ENCODE measurements around the gene DYNC1I1. TPM values are rescaled to one million over a fixed set of nuclear protein-coding genes. Genes with fewer than 3 reads are reported as not detected.

Gene DYNC1I1
- total RNA-seq, 1 experiment from 2014 or later, result 3.2 TPM

DNA sequence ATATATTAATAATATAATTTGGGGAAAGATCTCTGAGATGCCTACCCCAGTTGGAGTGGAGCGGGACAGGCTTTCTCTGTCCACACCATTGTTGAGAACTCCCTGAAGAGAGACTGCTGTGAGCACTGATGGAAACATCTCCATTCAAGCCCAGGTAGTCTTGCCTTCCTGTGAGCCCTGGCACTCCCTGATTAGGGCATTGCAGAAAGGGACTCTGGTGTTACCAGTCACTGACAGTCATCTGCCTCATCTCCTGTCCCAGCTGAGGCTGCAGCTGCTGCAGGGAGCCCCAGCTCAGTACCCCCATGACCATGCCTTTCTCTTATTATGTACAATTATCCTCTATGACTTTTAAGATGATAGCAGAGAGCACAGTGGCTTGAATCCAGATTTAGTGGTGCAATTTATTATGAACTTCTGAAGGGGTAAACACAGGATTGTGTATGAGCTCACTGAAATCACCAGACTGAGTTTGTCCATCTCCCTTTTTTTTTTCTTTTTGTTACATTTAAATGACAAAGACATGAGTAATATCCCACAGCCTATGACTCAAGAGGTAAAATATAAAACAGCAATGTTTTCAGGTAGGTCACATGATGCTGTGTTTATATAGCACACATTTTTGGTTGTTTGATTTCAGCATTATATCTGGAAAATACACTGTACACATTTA, 312.7 kb downstream of the DYNC1I1 start:
- H3K23ac ChIP-seq (ENCODE audit: insufficient read length, low read depth, low read length), result no peak overlapping the region
- Mint-ChIP-seq H3K4me3 (no peak overlapping the region), H3K27me3 (ENCODE audit: low read depth) (peaks cover 2% of the 10 kb centered on the region; the same call in 1 of the 2 replicates), H3K27ac (no peak overlapping the region), H3K9me3 (no peaks in the 10 kb centered on the region), H3K36me3 (ENCODE audit: insufficient read depth in 1 of 3, low read depth in 3 of 3) (no peaks in the 10 kb centered on the region), H3K4me1 (peaks cover 0 to 2% of the 10 kb centered on the region in 2 experiments; a peak in 1 of 4 replicates)
- no peaks in the 10 kb centered on the region for H3K23me2 ChIP-seq (ENCODE audit: insufficient read length, low read depth, low read length, poor library complexity, severe bottlenecking)
- H3K9me3 ChIP-seq (ENCODE audit: control insufficient read depth, low read depth, low read length), result no peaks in the 10 kb centered on the region
- H4K8ac ChIP-seq (replicated peaks; ENCODE audit: insufficient read length, low read depth, low read length), result no peak overlapping the region
- H3K27ac ChIP-seq (ENCODE audit: insufficient read length, low read depth, low read length), result no peak overlapping the region
- H3K9ac ChIP-seq (ENCODE audit: extremely low read depth, insufficient read length, low read length), result no peak overlapping the region
- no peak overlapping the region for H2BK5ac ChIP-seq (ENCODE audit: insufficient read length, low read length)
- no peak overlapping the region for H2BK15ac ChIP-seq (ENCODE audit: low read depth, low read length)
- H3K4me1 ChIP-seq (ENCODE audit: insufficient read depth, low read length), result no peaks in the 10 kb centered on the region
- no peak overlapping the region for H4K5ac ChIP-seq (ENCODE audit: insufficient read length, low read depth, low read length)
- no peak overlapping the region for H2BK120ac ChIP-seq (ENCODE audit: low read depth, low read length, poor library complexity, severe bottlenecking)
- no peak overlapping the region for H2BK20ac ChIP-seq (ENCODE audit: low read depth, low read length, poor library complexity, severe bottlenecking)
- no CpG with 5 or more reads among the region's 1 CpG for WGBS (ENCODE audit: extremely low coverage, insufficient read length, low lambda C conversion rate)
- H4K20me1 ChIP-seq (ENCODE audit: control insufficient read depth, insufficient read depth, insufficient read length), result no peaks in the 10 kb centered on the region
- H3K79me1 ChIP-seq (ENCODE audit: insufficient read depth, low read depth, low read length, poor library complexity, severe bottlenecking), result no peaks in the 10 kb centered on the region
- no peak overlapping the region for H2AFZ ChIP-seq (ENCODE audit: low read length)
- H3K56ac ChIP-seq (ENCODE audit: insufficient read length, low read depth, low read length), result no peak overlapping the region
- H3K4me2 ChIP-seq (ENCODE audit: insufficient read depth, insufficient read length, low read length), result no peak overlapping the region
- H2BK12ac ChIP-seq (ENCODE audit: insufficient read length, low read depth, low read length), result no peak overlapping the region
- no peak overlapping the region for H2AK5ac ChIP-seq (ENCODE audit: insufficient read length, low read length)
- no peak overlapping the region for H3K4ac ChIP-seq (ENCODE audit: low read depth, low read length)
- H3T11ph ChIP-seq (ENCODE audit: low read length), result no peak overlapping the region
- DNase-seq, result no peak
- no peaks in the 10 kb centered on the region for H3K79me2 ChIP-seq (ENCODE audit: insufficient read depth, low read length)
- no peak overlapping the region for H4K91ac ChIP-seq (ENCODE audit: insufficient read length, low read depth, low read length)
- TF ChIP-seq, protein P1, sequence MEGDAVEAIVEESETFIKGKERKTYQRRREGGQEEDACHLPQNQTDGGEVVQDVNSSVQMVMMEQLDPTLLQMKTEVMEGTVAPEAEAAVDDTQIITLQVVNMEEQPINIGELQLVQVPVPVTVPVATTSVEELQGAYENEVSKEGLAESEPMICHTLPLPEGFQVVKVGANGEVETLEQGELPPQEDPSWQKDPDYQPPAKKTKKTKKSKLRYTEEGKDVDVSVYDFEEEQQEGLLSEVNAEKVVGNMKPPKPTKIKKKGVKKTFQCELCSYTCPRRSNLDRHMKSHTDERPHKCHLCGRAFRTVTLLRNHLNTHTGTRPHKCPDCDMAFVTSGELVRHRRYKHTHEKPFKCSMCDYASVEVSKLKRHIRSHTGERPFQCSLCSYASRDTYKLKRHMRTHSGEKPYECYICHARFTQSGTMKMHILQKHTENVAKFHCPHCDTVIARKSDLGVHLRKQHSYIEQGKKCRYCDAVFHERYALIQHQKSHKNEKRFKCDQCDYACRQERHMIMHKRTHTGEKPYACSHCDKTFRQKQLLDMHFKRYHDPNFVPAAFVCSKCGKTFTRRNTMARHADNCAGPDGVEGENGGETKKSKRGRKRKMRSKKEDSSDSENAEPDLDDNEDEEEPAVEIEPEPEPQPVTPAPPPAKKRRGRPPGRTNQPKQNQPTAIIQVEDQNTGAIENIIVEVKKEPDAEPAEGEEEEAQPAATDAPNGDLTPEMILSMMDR (conservative IDR thresholded peaks at IDR 0.05), result no peak
- no peak overlapping the region for H3K18ac ChIP-seq (ENCODE audit: insufficient read length, low read depth, low read length)
- H3K27me3 ChIP-seq (ENCODE audit: insufficient read depth, low read length), result no peaks in the 10 kb centered on the region
- H3K14ac ChIP-seq (ENCODE audit: insufficient read depth, low read length), result no peak overlapping the region
